Large intestine (tissue), 3 donors: Measurements from ENCODE around the gene MRC2. TPM values are rescaled to one million over a fixed set of nuclear protein-coding genes. Genes with fewer than 3 reads are reported as not detected.

Experiments
- DNase-seq, 2 donors: peaks; one replicate each; pipeline versions ENCODE4 v3.0.0 to v3.0.0-alpha.2; 2013
- H3K27ac ChIP-seq: one replicate; pipeline ENCODE4 v1.5.1; 2013; ENCODE audit warnings: low read length
- H3K27me3 ChIP-seq: 2 replicates; pipeline ENCODE4 v1.6.1; 2013; ENCODE audit warnings: low read length; ENCODE audit not compliant: control insufficient read depth, insufficient read depth
- H3K36me3 ChIP-seq: 2 replicates; pipeline ENCODE4 v1.6.1; 2013; ENCODE audit warnings: low read length; ENCODE audit not compliant: control insufficient read depth, insufficient read depth
- H3K4me1 ChIP-seq: one replicate; pipeline ENCODE4 v1.6.1; 2013; ENCODE audit warnings: low read length; ENCODE audit not compliant: control insufficient read depth, insufficient read depth
- H3K4me3 ChIP-seq: one replicate; pipeline ENCODE4 v1.5.1; 2013; ENCODE audit warnings: low read length
- H3K9me3 ChIP-seq: one replicate; pipeline ENCODE4 v1.6.1; 2013; ENCODE audit warnings: mild to moderate bottlenecking, low read depth, low read length, moderate library complexity; ENCODE audit not compliant: control insufficient read depth
- WGBS: methylation state at CpG from one replicate; pipeline ENCODE4 v1.1.5; 2013; ENCODE audit warnings: low lambda C conversion rate; ENCODE audit not compliant: insufficient coverage; 5-methylcytosine and 5-hydroxymethylcytosine counted together
- polyA plus RNA-seq: library from polyadenylated mRNA; unstranded; fragments of 120-200 nt; gene quantifications from one replicate; pipeline ENCODE4 v1.2.1, GENCODE V29; 2013

The MRC2 gene
- polyA plus RNA-seq, 1 donor, result 20.1 TPM

DNA sequence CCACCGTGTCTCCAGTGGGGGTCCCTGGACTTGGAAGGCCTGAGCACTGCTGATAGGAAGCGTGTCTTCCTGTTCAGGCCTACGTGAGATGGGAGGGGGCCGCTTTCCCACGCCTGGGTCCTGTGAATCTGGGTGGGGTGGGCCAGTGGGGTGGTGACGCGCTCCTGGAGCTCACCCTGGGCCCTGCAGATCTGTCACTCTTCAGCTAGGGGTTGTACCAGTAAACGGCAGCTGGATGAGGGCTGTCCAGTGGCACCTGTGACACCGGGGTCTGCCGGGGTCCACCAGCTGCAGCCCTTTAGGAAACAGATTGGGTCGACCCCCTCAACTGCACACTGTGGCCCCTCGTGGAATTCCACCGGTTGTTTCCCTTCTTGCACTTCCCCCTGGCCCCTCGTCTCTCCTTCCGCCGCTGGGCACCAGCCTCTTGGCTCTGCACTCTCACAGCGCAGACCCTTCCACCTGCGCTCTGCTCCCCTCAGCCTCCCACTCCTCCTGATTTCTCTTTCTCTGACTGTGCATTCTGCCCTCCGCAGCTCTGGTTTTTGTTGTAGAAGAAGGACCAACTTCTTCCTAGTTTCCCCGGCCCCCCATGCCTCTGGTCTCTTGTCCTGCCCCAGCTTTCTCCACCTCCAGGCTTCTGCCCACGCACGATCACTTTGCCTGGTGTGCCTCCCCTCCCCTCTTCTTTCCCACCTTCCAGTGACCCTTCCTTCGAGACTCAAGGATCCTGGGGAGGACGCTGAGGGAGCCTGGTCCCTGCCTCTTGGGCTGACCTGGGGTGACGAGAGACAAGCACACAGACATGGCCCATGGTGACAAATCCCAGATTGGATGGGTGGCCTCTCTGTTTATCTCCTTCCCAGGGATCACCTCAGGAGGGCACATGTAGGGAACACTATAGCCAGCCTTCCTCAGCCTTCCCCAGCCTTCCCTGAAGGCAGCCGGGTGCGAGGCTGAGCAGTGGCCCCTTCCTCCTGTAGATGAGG is 4.8 kb downstream of the MRC2 start:
- H3K9me3 ChIP-seq, result peaks cover 3% of the 10 kb centered on the region
- no peak for DNase-seq
- H3K4me3 ChIP-seq, result no peak overlapping the region
- H3K27ac ChIP-seq, result no peak overlapping the region
- H3K27me3 ChIP-seq, result peaks cover 26% of the 10 kb centered on the region
- no peaks in the 10 kb centered on the region for H3K36me3 ChIP-seq
- 87% methylated on average over 3 of the region's 27 CpGs for WGBS
- peaks cover 3% of the 10 kb centered on the region for H3K4me1 ChIP-seq

DNA sequence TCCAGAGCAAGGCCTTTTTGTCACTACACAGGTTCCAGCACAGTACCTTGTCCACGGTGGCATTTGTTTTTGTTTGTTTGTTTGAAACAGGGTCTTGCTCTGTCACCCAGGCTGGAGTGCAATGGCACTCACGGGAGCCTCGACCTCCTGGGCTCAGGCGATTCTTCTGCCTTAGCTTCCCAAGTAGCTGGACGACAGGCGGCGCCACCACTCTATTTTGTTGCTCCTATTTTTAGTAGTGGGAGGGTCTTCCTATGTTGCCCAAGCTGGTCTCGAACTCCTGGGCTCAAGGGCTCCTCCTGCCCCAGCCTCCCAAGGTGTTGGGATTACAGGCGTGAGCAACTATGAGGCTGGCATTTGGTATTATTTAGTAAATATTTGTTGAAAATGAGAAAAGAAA is 10.3 kb downstream of the MRC2 start:
- DNase-seq, result no peak
- Histone ChIP-seq H3K36me3 (no peaks in the 10 kb centered on the region), H3K27ac (no peak overlapping the region), H3K4me3 (no peak overlapping the region), H3K27me3 (no peaks in the 10 kb centered on the region), H3K4me1 (no peaks in the 10 kb centered on the region), H3K9me3 (no peaks in the 10 kb centered on the region)
- WGBS, result 40% methylated on average over 2 of the region's 9 CpGs

DNA sequence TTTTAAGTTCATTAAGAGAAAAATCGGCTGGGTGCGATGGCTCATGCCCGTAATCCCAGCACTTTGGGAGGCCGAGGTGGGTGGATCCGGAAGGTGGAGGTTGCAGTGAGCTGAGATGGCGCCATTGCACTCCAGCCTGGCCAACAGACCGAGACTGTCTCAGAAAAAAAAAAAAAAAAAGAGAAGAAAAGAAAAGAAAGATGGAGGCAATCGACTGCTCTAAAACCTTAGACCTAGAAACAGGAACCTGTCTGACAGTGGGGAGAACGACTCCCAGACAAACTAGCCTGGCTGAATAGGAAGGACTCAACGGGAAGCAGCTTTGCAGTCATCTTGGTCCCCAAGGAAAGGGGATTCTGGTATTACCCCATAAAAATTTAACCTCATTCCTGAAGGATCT is 13.7 kb downstream of the MRC2 start:
- Histone ChIP-seq H3K4me3 (no peak overlapping the region), H3K36me3 (no peaks in the 10 kb centered on the region), H3K4me1 (no peaks in the 10 kb centered on the region), H3K27ac (no peak overlapping the region), H3K9me3 (no peaks in the 10 kb centered on the region), H3K27me3 (no peaks in the 10 kb centered on the region)
- DNase-seq, result no peak
- 76% methylated on average over 2 of the region's 10 CpGs for WGBS

DNA sequence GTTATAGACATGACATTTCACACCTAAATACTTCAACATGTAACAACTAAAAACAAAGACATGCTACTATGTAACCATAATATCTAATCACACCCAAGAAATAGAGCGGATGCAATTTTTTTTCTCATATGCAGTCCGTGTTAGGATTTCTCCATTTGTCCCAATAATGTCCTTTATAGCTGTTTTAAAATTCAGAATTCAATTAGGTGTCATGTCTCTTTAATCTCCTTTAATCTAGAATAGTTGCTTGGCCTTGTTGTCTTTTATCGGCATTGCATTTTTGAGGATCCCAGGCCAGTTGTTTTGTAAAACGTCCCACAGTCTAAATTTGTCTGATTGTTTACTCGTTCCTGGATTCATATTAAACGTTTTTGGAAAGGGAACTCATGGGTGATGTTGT is 14.5 kb downstream of the MRC2 start:
- no peak for DNase-seq
- no peaks in the 10 kb centered on the region for H3K4me1 ChIP-seq
- H3K4me3 ChIP-seq, result no peak overlapping the region
- no peak overlapping the region for H3K27ac ChIP-seq
- no peaks in the 10 kb centered on the region for H3K27me3 ChIP-seq
- H3K36me3 ChIP-seq, result no peaks in the 10 kb centered on the region
- no peaks in the 10 kb centered on the region for H3K9me3 ChIP-seq
- 81% methylated on average over 5 of the region's 6 CpGs for WGBS

DNA sequence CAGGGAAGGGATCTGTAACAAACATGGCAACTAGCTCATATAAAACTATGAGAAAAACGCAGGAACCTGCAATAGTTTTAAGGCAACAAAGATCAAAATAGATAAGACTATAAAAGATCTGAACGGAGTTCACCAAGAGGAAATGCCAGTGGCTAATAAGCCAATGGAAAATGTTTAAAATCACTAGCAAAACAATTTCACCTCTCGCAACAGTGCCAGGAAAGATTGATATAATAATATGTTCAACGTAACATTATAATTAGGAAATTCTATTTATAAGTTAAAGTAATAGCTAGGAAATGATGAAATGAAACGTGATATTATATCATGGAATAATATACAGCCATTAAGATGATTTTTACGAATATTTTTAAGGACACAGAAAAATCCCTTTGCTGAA is 16.0 kb downstream of the MRC2 start:
- Histone ChIP-seq H3K4me1 (no peaks in the 10 kb centered on the region), H3K4me3 (no peak overlapping the region), H3K27me3 (no peaks in the 10 kb centered on the region), H3K36me3 (no peaks in the 10 kb centered on the region), H3K27ac (no peak overlapping the region), H3K9me3 (no peaks in the 10 kb centered on the region)
- WGBS, result 98% methylated on average over 5 of the region's 6 CpGs
- DNase-seq, result no peak

DNA sequence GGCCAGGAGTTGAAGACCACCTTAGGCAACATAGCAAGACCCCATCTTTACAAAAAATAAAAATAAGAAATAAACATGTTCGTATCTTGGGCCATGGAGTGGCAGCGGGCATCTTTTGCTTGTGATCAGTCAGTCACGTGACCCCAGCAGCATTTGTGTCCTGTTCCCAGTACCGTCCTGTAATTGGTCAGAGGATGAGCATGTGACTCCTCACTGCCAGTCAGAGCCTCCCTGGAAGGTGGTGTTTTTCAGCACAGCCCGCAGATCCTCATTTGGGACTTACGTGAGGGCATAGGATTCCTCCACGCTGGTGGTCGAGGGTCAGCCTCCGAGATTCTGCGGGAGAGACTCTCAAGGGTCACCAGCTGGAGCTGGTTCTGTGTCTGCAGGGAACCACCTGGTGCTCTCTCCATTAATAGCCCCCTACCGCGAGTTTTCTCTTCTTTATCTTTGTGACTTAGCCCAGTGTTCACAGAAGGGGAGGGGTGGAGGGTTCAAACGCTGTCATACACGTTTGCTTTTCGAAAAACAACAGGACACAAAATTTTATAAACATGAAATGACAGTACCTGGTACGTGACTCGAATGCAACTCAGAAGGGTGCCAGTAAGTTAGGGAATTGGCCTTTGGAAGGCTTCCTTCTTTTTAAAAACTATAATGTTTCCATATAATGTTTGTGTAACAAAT is 17.2 kb downstream of the MRC2 start:
- H3K4me1 ChIP-seq, result no peaks in the 10 kb centered on the region
- H3K9me3 ChIP-seq, result no peaks in the 10 kb centered on the region
- 77% methylated on average over 2 of the region's 17 CpGs for WGBS
- no peak overlapping the region for H3K4me3 ChIP-seq
- H3K27ac ChIP-seq, result no peak overlapping the region
- H3K36me3 ChIP-seq, result no peaks in the 10 kb centered on the region
- no peaks in the 10 kb centered on the region for H3K27me3 ChIP-seq
- no peak for DNase-seq

DNA sequence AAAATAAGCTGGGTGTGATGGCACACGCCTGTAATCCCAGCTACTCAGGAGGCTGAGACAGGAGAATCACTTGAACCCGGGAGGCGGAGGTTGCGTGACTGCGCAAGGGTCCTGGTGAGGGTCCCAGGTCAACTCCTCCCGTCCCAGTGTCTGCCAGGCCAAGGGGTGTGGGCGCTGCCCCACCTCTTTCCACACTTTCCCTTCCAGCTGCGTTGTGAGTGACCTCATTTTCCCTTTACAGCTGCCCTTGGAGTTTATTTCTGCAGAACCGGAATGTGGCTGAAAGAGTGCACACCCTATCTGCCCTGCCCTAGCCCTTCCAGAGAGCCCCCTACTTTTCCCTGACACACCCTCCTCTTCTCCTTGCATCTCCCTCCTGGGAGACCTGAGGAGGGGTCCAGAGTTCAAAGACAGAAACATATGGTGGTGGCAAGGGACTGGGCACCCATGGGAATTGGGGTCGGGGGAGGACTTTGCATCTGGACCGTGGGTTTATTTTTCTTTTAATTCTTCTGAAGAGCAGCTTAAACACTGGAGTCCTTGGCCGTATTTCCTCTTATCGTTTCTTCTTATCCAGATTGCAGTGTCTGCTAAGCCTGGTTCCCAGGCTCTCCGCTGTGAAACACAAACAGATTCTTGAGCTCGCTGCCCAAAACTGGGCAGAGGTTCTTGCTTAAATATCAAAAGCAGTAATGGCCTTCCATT is 20.9 kb downstream of the MRC2 start:
- H3K27ac ChIP-seq, result no peak overlapping the region

DNA sequence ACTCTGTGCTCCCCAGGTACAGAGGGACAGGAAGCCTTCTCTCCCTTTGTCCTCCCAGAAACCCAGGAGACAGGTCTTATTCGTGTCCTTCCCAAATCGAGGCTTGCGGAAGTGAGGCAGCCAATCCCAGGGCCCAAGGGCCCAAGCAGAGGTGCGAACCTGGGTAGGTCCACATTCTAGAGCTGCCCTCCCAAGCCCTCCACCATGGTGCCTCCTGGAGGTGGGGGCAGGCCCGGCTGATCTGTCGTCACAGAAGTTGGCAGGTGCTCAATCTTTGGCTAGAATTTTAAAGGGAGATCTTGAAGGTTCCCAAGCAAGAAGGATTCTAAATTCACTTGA is 21.5 kb downstream of the MRC2 start:
- no peaks in the 10 kb centered on the region for H3K9me3 ChIP-seq
- peaks cover 13% of the 10 kb centered on the region for H3K4me1 ChIP-seq
- no peak for DNase-seq
- no peaks in the 10 kb centered on the region for H3K36me3 ChIP-seq
- no peak overlapping the region for H3K27ac ChIP-seq
- no CpG with 5 or more reads among the region's 6 CpGs for WGBS
- H3K4me3 ChIP-seq, result no peak overlapping the region
- peaks cover 26% of the 10 kb centered on the region for H3K27me3 ChIP-seq

More for the DNA sequence above, 20.9 kb downstream of the MRC2 start:
- Histone ChIP-seq H3K36me3 (no peaks in the 10 kb centered on the region), H3K4me1 (peaks cover 8% of the 10 kb centered on the region), H3K27me3 (peaks cover 20% of the 10 kb centered on the region), H3K9me3 (no peaks in the 10 kb centered on the region), H3K4me3 (no peak overlapping the region)
- WGBS, result no CpG with 5 or more reads among the region's 15 CpGs
- DNase-seq, result no peak

DNA sequence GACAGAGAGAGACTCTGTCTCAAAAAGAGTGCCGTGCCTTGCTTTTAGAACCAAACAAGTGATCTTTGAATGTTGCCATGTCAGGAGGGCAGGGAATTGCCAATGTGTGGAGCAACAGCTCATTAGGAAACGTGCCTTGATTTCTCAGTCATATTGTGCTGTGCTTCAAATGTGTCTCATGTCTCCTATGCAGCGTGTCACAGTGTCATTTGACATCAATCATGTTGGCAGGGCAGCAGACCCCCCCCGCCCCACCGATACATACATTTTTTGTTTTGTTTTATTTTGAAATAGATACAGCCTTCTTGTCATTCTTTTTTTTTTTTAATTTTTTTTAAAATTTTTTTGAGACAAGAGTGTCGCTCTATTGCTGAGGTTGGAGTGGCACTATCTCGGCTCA is 22.1 kb downstream of the MRC2 start:
- 100% methylated on average over 3 of the region's 7 CpGs for WGBS
- H3K9me3 ChIP-seq, result no peaks in the 10 kb centered on the region
- H3K4me1 ChIP-seq, result peaks cover 15% of the 10 kb centered on the region
- H3K27ac ChIP-seq, result no peak overlapping the region
- peaks cover 31% of the 10 kb centered on the region for H3K27me3 ChIP-seq
- H3K36me3 ChIP-seq, result no peaks in the 10 kb centered on the region
- no peak overlapping the region for H3K4me3 ChIP-seq
- DNase-seq, result no peak

DNA sequence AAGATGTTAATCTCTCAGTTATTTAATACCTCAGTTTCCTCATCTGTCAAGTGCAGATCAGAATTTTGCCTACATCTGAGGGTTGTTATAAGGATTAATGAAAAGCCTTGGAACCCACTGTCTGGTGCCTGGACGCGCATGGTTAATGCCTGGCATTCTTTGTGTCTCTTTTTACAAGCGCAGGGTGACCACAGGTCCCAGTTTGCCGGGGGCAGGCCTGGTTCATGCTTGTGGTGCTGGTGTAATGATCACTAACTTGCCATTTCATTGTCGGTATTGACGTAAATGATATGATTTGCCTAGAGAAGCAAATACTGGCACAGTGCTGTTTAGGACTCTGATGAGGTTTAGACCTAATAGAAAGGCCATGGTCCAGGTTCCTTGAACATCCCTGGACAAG is 23.1 kb downstream of the MRC2 start:
- WGBS, result no CpG with 5 or more reads among the region's 6 CpGs

More for the DNA sequence above, 23.1 kb downstream of the MRC2 start:
- DNase-seq, result no peak
- Histone ChIP-seq H3K9me3 (no peaks in the 10 kb centered on the region), H3K4me1 (peaks cover 15% of the 10 kb centered on the region), H3K4me3 (no peak overlapping the region), H3K27ac (no peak overlapping the region), H3K36me3 (no peaks in the 10 kb centered on the region), H3K27me3 (peaks cover 34% of the 10 kb centered on the region)
